ENCODE results near the gene GPR146. TPM values are rescaled to one million over a fixed set of nuclear protein-coding genes. Genes with fewer than 3 reads are reported as not detected.

GPR146 gene
- total RNA-seq, 1 experiment from 2014 or later: 2.9 TPM

GRCh38 chr7:1096156-1097119, 52.1 kb downstream of the GPR146 start:
- no peak for ATAC-seq
- ChIA-PET CTCF (no interaction called here), POLR2A (no interaction called here)
- H3K4me1 ChIP-seq (ENCODE audit: control insufficient read depth, insufficient read depth, low read length): peaks cover 4% of the 10 kb centered on the region; the same call in 1 of the 2 replicates
- no peaks in the 10 kb centered on the region for H3K9me3 ChIP-seq (ENCODE audit: control insufficient read depth, insufficient read depth, low read depth, low read length)
- H3K36me3 ChIP-seq (ENCODE audit: control insufficient read depth, insufficient read depth, low read length): no peaks in the 10 kb centered on the region
- no TSS peak for BruUV-seq (replicated peaks)
- H3K27me3 ChIP-seq (ENCODE audit: control insufficient read depth, insufficient read depth, low read length): no peaks in the 10 kb centered on the region
- DNase-seq (ENCODE audit: low read depth, low spot score): no peak
- in situ Hi-C loops (cut with HindIII; ENCODE audit: low pct_unique_long_range_greater_than_20kb, low sequenced_read_pairs) (no loop called here), intact Hi-C loops (cut with micrococcal nuclease; ENCODE audit: unreplicated experiment) (no loop called here)
- no peak for TF ChIP-seq CTCF (IDR thresholded peaks at IDR 0.05)
- no peak for TF ChIP-seq TCF7L2 (IDR thresholded peaks at IDR 0.05; ENCODE audit: low read depth, low read length)
- TF ChIP-seq SIN3A (IDR thresholded peaks at IDR 0.05; ENCODE audit: borderline replicate concordance, insufficient read depth, low read depth, low read length): no peak
- no peak for TF ChIP-seq POLR2AphosphoS5 (IDR thresholded peaks at IDR 0.05; ENCODE audit: low read depth, low read length)
- no peak for TF ChIP-seq REST (IDR thresholded peaks at IDR 0.05; ENCODE audit: insufficient read depth in 1 of 2, low read depth in 2 of 2, low read length in 1 of 2)
- no peak overlapping the region for H3K4me3 ChIP-seq (ENCODE audit: low read depth in 2 of 2, low read length in 2 of 2)
- no peak overlapping the region for H3K27ac ChIP-seq (ENCODE audit: low read length)

- ChIA-PET POLR2A (no interaction called here), CTCF (no interaction called here)
- no peak overlapping the region for H3K27ac ChIP-seq (ENCODE audit: low read length)
- no peak for DNase-seq (ENCODE audit: low read depth, low spot score)
- no peak for TF ChIP-seq POLR2AphosphoS5 (IDR thresholded peaks at IDR 0.05; ENCODE audit: low read depth, low read length)
- no peak for TF ChIP-seq SIN3A (IDR thresholded peaks at IDR 0.05; ENCODE audit: borderline replicate concordance, insufficient read depth, low read depth, low read length)
- TF ChIP-seq REST (IDR thresholded peaks at IDR 0.05; ENCODE audit: insufficient read depth in 1 of 2, low read depth in 2 of 2, low read length in 1 of 2): no peak
- TF ChIP-seq TCF7L2 (IDR thresholded peaks at IDR 0.05; ENCODE audit: low read depth, low read length): no peak
- no peak for TF ChIP-seq CTCF (IDR thresholded peaks at IDR 0.05)
- ATAC-seq: no peak
- H3K9me3 ChIP-seq (ENCODE audit: control insufficient read depth, insufficient read depth, low read depth, low read length): no peaks in the 10 kb centered on the region
- H3K4me3 ChIP-seq (ENCODE audit: low read depth in 2 of 2, low read length in 2 of 2): no peak overlapping the region
- in situ Hi-C loops (cut with HindIII; ENCODE audit: low pct_unique_long_range_greater_than_20kb, low sequenced_read_pairs): no loop called here
- H3K4me1 ChIP-seq (ENCODE audit: control insufficient read depth, insufficient read depth, low read length): peaks cover 4% of the 10 kb centered on the region; the same call in 1 of the 2 replicates
- no peaks in the 10 kb centered on the region for H3K36me3 ChIP-seq (ENCODE audit: control insufficient read depth, insufficient read depth, low read length)
- H3K27me3 ChIP-seq (ENCODE audit: control insufficient read depth, insufficient read depth, low read length): no peaks in the 10 kb centered on the region
- intact Hi-C loops (cut with micrococcal nuclease; ENCODE audit: unreplicated experiment): no loop called here
- no TSS peak for BruUV-seq (replicated peaks)
Measured at GRCh38 chr7:1097120-1097504, 52.8 kb downstream of the GPR146 start.

Data from Panc1 (cell line).